NT2/D1 (cell line): ENCODE measurements around the gene UPF2.

ENCODE experiments used
- YY1 ChIP-seq: IDR thresholded peaks from 2 replicates; pipeline ENCODE4 v1.6.1; 2011; ENCODE audit not compliant: insufficient read length, insufficient read depth
- ZNF274 ChIP-seq: IDR thresholded peaks from 2 replicates; pipeline ENCODE4 v1.6.1; 2011; ENCODE audit warnings: mild to moderate bottlenecking, low read depth, low read length

DNA sequence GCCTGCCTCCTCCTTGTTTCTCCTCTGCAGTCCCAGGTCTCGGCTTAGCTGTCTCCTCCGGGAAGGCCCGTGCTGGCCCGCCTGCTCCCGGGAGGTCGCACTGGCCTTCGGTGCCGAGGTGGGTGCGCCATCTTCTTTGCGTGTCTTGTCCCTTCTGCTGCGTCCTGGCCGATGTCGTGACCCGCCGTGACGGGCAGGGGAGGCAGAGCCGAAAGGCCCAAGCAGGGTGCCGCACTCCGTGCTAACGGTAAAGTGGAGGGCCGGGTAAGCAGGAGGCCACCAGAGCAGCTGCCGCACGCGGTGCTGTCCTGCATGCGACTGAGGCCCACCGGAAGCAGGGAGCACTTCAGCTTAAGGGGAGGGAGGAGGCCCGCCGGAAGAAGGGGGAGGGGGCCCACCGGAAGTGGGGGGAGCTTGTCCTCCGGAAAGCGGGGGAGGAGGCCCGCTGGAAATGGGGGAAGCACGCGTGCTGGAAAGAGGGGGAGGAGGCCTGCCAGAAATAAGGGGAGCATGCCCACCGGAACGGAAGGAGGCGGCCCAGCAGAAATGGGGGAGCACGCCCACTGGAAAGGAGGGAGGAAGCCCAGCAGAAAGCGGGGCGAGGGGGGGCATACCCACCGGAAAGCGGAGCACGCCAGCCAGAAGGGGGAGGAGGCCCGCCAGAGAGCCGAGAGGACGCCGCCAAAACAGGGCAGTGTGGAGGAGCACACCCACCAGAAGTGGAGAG, 148.1 kb downstream of the UPF2 start:
- no peak for TF ChIP-seq ZNF274
- TF ChIP-seq YY1: no peak
